Esophagus squamous epithelium (tissue), 4 donors: ENCODE results near the gene RPAP3.

Source experiments
- CTCF ChIP-seq, 6 experiments: fragments of 450-650 bp in 4 of 6; fragments of 200-600 bp in 2 of 6; sonication (generic) in 2 of 6; IDR thresholded peaks; one replicate each; pipeline ENCODE4 v1.5.1; 2016 to 2019; ENCODE audit warnings: antibody characterized with exemption in 6 of 6, mild to moderate bottlenecking in 4 of 6, moderate library complexity in 4 of 6
- POLR2A ChIP-seq, 4 donors: fragments of 450-650 bp; IDR thresholded peaks; one replicate each; pipeline ENCODE4 v1.6.1; 2017; ENCODE audit warnings: antibody characterized with exemption in 4 of 4, mild to moderate bottlenecking in 4 of 4, moderate library complexity in 3 of 4

- TF ChIP-seq POLR2A (IDR thresholded peaks at IDR 0.05): no peak
- no peak for TF ChIP-seq CTCF (IDR thresholded peaks at IDR 0.05)
Observed at GRCh38 chr12:47736216-47736615, 30.4 kb upstream of the RPAP3 start.
